ENCODE measurements around the gene GAPVD1.

GRCh38 chr9:125235804-125236519 is 25.7 kb upstream of the GAPVD1 start:
- TF ChIP-seq CTCF (IDR thresholded peaks at IDR 0.05; ENCODE audit: insufficient read depth, low read length) (no peak), POLR2AphosphoS5 (IDR thresholded peaks at IDR 0.05; ENCODE audit: low read depth) (no peak)
